Retinal pigment epithelial cell (primary cell): Measurements from ENCODE around the gene PARD3.

Source experiments
- DNase-seq: peaks from one replicate; pipeline ENCODE4 v3.0.0-alpha.2; 2010; ENCODE audit warnings: low read depth
- H3K4me3 ChIP-seq: 2 replicates; pipeline ENCODE4 v1.5.1; 2011; ENCODE audit warnings: mild to moderate bottlenecking, low read length, control low read depth, moderate library complexity
- TF ChIP-seq, protein P1 (sequence below): conservative IDR thresholded peaks from 2 replicates; pipeline ENCODE4 v1.5.1; 2011; ENCODE audit warnings: low read depth, low read length, control low read depth, inconsistent platforms

The PARD3 gene

DNA sequence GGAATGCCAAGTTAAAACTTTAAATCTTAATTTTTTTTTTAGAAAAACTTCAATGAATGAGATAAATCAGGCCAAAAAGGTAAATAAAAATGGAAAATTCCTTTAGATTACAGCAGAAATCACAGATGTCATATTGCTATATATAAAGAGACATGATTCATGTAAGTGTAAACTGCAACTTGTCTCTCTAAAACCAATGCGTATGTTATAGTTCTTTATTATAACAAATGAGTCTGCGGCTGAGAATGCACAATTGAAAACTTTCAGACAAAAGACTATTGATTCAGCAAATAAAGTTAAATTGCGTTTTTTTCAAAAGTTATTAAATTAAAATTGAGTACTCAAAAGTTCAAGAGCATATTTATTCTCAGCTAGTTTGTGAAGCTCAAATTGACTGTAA lies 425.3 kb downstream of the PARD3 start:
- TF ChIP-seq, protein P1, sequence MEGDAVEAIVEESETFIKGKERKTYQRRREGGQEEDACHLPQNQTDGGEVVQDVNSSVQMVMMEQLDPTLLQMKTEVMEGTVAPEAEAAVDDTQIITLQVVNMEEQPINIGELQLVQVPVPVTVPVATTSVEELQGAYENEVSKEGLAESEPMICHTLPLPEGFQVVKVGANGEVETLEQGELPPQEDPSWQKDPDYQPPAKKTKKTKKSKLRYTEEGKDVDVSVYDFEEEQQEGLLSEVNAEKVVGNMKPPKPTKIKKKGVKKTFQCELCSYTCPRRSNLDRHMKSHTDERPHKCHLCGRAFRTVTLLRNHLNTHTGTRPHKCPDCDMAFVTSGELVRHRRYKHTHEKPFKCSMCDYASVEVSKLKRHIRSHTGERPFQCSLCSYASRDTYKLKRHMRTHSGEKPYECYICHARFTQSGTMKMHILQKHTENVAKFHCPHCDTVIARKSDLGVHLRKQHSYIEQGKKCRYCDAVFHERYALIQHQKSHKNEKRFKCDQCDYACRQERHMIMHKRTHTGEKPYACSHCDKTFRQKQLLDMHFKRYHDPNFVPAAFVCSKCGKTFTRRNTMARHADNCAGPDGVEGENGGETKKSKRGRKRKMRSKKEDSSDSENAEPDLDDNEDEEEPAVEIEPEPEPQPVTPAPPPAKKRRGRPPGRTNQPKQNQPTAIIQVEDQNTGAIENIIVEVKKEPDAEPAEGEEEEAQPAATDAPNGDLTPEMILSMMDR, result no peak
- H3K4me3 ChIP-seq, result no peak overlapping the region
- no peak for DNase-seq

DNA sequence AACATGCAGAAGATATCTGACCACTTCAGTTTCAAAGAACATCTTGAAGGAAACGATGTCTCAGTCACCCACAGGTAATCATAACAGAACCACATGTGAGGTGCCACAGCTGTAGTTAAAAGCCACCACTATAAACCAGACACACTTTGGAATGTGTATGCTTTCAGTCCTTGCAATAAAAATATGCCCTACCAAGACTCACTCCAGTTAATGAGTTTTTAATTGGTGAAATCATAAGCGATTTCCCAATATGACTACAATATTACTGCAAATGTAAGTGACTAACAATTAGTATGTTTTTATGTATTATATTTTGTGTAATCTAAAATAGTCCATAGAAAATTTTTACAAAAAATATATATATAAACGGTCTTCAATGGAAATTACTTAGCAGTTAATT lies 428.2 kb downstream of the PARD3 start:
- H3K4me3 ChIP-seq, result no peak overlapping the region
- TF ChIP-seq, protein P1, result no peak
- no peak for DNase-seq

DNA sequence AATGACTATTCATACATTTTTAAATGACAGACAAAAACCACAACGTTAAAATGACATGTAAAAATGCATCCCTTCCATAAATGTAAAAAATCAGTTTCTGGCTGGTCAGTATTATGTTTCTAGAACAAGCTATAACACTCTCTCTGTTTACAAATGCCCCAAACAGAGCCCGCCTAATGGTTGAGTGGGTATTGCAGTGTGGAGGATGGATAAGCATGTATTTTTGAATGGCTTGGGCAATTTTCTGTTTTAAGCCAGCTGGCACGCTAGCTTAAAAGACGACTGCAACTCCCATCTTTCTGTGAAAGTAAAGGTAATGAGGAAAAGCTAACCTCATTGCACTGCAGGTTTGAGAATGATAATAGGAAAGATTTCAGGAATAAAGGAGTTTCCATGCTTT lies 430.7 kb downstream of the PARD3 start:
- TF ChIP-seq, protein P1, result no peak
- DNase-seq, result no peak
- no peak overlapping the region for H3K4me3 ChIP-seq

DNA sequence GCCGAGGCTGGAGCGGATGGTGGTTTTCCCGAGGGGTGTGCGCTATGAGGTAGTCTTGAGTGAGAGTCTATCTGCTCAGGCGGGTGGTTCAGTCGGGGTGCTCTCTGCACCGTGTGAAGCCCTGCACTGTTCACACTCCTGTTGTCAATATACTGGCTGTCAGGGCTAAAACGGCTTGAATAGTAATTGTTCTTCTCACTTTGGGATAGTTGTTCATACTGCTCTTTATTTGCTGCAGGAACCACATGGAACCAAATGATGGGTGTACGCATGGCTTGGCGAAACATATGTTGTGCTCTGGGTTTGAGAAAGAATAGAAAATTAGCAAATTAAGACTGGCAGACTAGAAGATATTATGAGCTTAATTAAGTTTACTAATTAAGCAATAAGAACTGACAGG lies 432.5 kb downstream of the PARD3 start:
- TF ChIP-seq, protein P1, result no peak
- no peak for DNase-seq
- H3K4me3 ChIP-seq, result no peak overlapping the region

DNA sequence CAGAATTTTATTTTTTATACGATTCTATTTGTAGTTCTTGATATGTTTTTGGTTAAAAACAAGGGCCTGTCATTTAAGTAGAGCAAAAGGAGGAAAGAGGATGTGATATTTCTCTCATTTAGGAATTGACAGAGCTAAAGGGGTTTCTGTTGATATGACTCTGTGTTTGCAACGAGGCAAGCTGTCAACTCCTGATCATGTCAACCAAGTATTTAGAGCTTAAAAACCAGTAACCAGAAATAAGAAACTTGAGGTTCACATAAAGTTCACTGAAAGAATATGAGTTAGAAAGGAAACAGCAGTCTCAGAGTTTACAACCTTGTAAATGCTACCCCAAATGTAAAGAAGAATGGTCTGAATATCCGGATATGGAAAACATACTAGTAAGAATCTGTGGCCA lies 434.2 kb downstream of the PARD3 start:
- DNase-seq, result peak; percentile 34
- TF ChIP-seq, protein P1, result no peak
- no peak overlapping the region for H3K4me3 ChIP-seq

DNA sequence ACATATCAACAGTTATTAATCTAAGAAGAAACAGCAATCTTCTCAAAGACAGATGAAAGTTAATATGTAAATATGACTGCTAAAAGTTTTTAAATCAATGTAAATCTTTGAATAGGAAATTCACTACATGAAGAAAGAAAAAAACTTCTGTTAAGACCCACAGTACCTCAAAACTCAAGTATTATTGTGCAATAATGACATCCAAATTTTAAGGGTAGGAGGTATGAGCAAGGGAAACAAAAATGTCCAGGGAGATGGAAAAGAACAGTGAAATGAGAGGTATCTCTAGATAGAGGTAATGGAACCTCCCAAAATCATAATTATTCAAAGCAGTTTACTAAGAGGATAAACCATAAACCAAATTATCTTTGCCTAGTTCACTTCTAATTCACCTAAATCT lies 436.8 kb downstream of the PARD3 start:
- H3K4me3 ChIP-seq, result no peak overlapping the region
- TF ChIP-seq, protein P1, result no peak
- DNase-seq, result no peak

DNA sequence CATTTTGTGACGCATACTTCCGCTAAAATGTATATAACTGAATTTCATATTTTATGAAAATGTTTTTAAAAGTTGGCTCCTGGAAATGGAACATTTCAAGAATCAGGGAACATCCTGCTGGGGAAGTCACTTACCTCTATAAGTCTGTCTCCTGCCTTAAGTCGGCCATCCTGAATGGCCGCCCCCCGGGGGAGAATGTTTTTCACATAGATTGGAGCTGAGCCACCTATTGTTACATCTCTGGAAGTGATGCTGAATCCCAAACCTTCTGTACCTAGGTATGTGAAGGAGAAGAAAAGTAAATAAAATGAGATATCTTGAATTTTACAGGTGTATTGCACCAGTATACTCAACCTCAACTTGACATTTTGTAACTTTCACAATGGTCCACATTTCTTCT lies 437.3 kb downstream of the PARD3 start:
- DNase-seq, result no peak
- TF ChIP-seq, protein P1, result no peak
- H3K4me3 ChIP-seq, result no peak overlapping the region
